G401.6 (cell line): ENCODE data around the gene NR3C1.

Source experiments
- FAIRE-seq: peaks from 2 replicates; lab custom pipeline; 2012; peaks lifted over from hg19 to GRCh38; lab: Jason Lieb, UNC

Gene NR3C1

GRCh38 chr5:143403593-143404415 lies at the start of gene NR3C1:
Gene NR3C1 (minus strand): TSS chr5:143403686. CDS start chr5:143400839, 2,847 bp downstream.
- no peak for FAIRE-seq

GRCh38 chr5:143449772-143450171 lies 46.3 kb upstream of the NR3C1 start:
- no peak for FAIRE-seq

- no peak for FAIRE-seq
These were observed 45.0 kb upstream of the NR3C1 start for GRCh38 chr5:143448518-143448917.

- no peak for FAIRE-seq
These were observed 44.5 kb upstream of the NR3C1 start for GRCh38 chr5:143447983-143448382.

- no peak for FAIRE-seq
These were observed 43.2 kb upstream of the NR3C1 start for GRCh38 chr5:143446535-143447226.

GRCh38 chr5:143445776-143446175 lies 42.3 kb upstream of the NR3C1 start:
- FAIRE-seq, result no peak

- no peak for FAIRE-seq
These were observed 39.8 kb upstream of the NR3C1 start for GRCh38 chr5:143443330-143443729.

GRCh38 chr5:143442385-143442784 lies 38.9 kb upstream of the NR3C1 start:
- FAIRE-seq, result no peak

- FAIRE-seq, result no peak
These were observed 37.1 kb upstream of the NR3C1 start for GRCh38 chr5:143440448-143441115.

- no peak for FAIRE-seq
These were observed 34.3 kb upstream of the NR3C1 start for GRCh38 chr5:143437666-143438273.

GRCh38 chr5:143436871-143437270 lies 33.4 kb upstream of the NR3C1 start:
- FAIRE-seq, result no peak

GRCh38 chr5:143435210-143435657 lies 31.7 kb upstream of the NR3C1 start:
- no peak for FAIRE-seq

GRCh38 chr5:143434261-143435209 lies 31.0 kb upstream of the NR3C1 start:
- FAIRE-seq, result no peak

GRCh38 chr5:143433670-143434069 lies 30.2 kb upstream of the NR3C1 start:
- no peak for FAIRE-seq

- no peak for FAIRE-seq
These were observed 29.3 kb upstream of the NR3C1 start for GRCh38 chr5:143432658-143433239.

- FAIRE-seq, result no peak
These were observed 28.3 kb upstream of the NR3C1 start for GRCh38 chr5:143431789-143432188.

- FAIRE-seq, result no peak
These were observed 25.4 kb upstream of the NR3C1 start for GRCh38 chr5:143428738-143429420.

GRCh38 chr5:143428155-143428554 lies 24.7 kb upstream of the NR3C1 start:
- no peak for FAIRE-seq

GRCh38 chr5:143427122-143427735 lies 23.7 kb upstream of the NR3C1 start:
- FAIRE-seq, result no peak

GRCh38 chr5:143426437-143426991 lies 23.0 kb upstream of the NR3C1 start:
- no peak for FAIRE-seq
